ENCODE results near the gene CNIH3. TPM values are rescaled to one million over a fixed set of nuclear protein-coding genes. Genes with fewer than 3 reads are reported as not detected.
A peak's percentile ranks its signal among the peaks of the same experiment; 100 is the strongest.

CNIH3 gene
- total and polyA plus RNA-seq, 10 of the 15 experiments (the other 5 are each of a cell fraction or from before 2014, with no cell fraction given), result 0.77 to 5.8 (median 1.8) TPM

- TF ChIP-seq RB1 (IDR thresholded peaks at IDR 0.05; ENCODE audit: borderline replicate concordance) (no peak), SPI1 (IDR thresholded peaks at IDR 0.05; ENCODE audit: borderline replicate concordance, insufficient read depth, low read depth, low read length) (no peak), SREBF2 (IDR thresholded peaks at IDR 0.05; ENCODE audit: low read length) (no peak), LARP7 (IDR thresholded peaks at IDR 0.05) (no peak), CREB1 (IDR thresholded peaks at IDR 0.05; ENCODE audit: low read depth) (no peak), MTA3 (IDR thresholded peaks at IDR 0.05; ENCODE audit: borderline replicate concordance, low read length) (no peak), NR2F1 (conservative IDR thresholded peaks at IDR 0.05) (no peak), EP300 (IDR thresholded peaks at IDR 0.05; ENCODE audit: borderline replicate concordance in 1 of 2, control insufficient read depth in 1 of 2, low read depth in 2 of 2, low read length in 2 of 2) (no peak), MTA2 (IDR thresholded peaks at IDR 0.05; ENCODE audit: low read depth) (no peak), BHLHE40 (IDR thresholded peaks at IDR 0.05; ENCODE audit: borderline replicate concordance in 1 of 2, low read depth in 2 of 2, low read length in 1 of 2) (no peak), E4F1 (IDR thresholded peaks at IDR 0.05; ENCODE audit: borderline replicate concordance, partially characterized antibody) (no peak), IKZF1 (conservative IDR thresholded peaks at IDR 0.05) (peak; percentile 75; the same call in 1 of the 2 replicates), EGR1 (IDR thresholded peaks at IDR 0.05; ENCODE audit: borderline replicate concordance in 1 of 2, low read depth in 2 of 2, low read length in 2 of 2) (no peak), YY1 (IDR thresholded peaks at IDR 0.05; ENCODE audit: low read depth, low read length) (no peak), ASH2L (IDR thresholded peaks at IDR 0.05; ENCODE audit: borderline replicate concordance, low read depth) (no peak)
- TF ChIP-seq, protein P1, sequence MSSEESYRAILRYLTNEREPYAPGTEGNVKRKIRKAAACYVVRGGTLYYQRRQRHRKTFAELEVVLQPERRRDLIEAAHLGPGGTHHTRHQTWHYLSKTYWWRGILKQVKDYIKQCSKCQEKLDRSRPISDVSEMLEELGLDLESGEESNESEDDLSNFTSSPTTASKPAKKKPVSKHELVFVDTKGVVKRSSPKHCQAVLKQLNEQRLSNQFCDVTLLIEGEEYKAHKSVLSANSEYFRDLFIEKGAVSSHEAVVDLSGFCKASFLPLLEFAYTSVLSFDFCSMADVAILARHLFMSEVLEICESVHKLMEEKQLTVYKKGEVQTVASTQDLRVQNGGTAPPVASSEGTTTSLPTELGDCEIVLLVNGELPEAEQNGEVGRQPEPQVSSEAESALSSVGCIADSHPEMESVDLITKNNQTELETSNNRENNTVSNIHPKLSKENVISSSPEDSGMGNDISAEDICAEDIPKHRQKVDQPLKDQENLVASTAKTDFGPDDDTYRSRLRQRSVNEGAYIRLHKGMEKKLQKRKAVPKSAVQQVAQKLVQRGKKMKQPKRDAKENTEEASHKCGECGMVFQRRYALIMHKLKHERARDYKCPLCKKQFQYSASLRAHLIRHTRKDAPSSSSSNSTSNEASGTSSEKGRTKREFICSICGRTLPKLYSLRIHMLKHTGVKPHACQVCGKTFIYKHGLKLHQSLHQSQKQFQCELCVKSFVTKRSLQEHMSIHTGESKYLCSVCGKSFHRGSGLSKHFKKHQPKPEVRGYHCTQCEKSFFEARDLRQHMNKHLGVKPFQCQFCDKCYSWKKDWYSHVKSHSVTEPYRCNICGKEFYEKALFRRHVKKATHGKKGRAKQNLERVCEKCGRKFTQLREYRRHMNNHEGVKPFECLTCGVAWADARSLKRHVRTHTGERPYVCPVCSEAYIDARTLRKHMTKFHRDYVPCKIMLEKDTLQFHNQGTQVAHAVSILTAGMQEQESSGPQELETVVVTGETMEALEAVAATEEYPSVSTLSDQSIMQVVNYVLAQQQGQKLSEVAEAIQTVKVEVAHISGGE (CRISPR knock-in tag; IDR thresholded peaks at IDR 0.05), result no peak
- TF ChIP-seq, protein P2, sequence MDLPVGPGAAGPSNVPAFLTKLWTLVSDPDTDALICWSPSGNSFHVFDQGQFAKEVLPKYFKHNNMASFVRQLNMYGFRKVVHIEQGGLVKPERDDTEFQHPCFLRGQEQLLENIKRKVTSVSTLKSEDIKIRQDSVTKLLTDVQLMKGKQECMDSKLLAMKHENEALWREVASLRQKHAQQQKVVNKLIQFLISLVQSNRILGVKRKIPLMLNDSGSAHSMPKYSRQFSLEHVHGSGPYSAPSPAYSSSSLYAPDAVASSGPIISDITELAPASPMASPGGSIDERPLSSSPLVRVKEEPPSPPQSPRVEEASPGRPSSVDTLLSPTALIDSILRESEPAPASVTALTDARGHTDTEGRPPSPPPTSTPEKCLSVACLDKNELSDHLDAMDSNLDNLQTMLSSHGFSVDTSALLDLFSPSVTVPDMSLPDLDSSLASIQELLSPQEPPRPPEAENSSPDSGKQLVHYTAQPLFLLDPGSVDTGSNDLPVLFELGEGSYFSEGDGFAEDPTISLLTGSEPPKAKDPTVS (IDR thresholded peaks at IDR 0.05; ENCODE audit: low read depth, low read length), result no peak
- TF ChIP-seq, protein P3, sequence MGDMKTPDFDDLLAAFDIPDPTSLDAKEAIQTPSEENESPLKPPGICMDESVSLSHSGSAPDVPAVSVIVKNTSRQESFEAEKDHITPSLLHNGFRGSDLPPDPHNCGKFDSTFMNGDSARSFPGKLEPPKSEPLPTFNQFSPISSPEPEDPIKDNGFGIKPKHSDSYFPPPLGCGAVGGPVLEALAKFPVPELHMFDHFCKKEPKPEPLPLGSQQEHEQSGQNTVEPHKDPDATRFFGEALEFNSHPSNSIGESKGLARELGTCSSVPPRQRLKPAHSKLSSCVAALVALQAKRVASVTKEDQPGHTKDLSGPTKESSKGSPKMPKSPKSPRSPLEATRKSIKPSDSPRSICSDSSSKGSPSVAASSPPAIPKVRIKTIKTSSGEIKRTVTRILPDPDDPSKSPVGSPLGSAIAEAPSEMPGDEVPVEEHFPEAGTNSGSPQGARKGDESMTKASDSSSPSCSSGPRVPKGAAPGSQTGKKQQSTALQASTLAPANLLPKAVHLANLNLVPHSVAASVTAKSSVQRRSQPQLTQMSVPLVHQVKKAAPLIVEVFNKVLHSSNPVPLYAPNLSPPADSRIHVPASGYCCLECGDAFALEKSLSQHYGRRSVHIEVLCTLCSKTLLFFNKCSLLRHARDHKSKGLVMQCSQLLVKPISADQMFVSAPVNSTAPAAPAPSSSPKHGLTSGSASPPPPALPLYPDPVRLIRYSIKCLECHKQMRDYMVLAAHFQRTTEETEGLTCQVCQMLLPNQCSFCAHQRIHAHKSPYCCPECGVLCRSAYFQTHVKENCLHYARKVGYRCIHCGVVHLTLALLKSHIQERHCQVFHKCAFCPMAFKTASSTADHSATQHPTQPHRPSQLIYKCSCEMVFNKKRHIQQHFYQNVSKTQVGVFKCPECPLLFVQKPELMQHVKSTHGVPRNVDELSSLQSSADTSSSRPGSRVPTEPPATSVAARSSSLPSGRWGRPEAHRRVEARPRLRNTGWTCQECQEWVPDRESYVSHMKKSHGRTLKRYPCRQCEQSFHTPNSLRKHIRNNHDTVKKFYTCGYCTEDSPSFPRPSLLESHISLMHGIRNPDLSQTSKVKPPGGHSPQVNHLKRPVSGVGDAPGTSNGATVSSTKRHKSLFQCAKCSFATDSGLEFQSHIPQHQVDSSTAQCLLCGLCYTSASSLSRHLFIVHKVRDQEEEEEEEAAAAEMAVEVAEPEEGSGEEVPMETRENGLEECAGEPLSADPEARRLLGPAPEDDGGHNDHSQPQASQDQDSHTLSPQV (IDR thresholded peaks at IDR 0.05), result no peak
Measured at GRCh38 chr1:224739303-224739996, 123.3 kb downstream of the CNIH3 start (continued).

Measured in GM12878 (cell line).